Measurements from ENCODE around the gene PPP2R5B. TPM values are rescaled to one million over a fixed set of nuclear protein-coding genes. Genes with fewer than 3 reads are reported as not detected.
A peak's percentile ranks its signal among the peaks of the same experiment; 100 is the strongest.

The PPP2R5B gene
- total and polyA plus RNA-seq, 5 experiments from 2014 or later: 4.7 to 16.0 (median 6.6) TPM

DNA sequence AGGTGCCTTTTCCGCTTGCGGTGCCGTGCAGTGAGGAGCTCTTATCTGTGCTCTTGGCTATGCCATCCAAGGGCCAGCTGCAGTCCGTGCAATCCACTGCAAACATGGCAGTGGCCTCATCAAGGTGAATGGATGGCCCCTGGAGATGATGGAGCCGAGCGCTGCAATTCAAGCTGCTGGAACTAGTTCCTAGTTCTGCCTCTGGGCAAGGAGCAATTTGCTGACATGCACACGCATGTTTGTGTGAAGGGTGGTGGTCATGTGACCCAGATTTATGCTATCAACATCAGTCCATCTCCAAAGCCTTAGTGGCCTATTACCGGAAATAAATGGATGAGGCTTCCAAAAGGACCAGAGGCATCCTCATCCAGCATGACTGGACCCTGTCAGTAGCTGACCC, 43.0 kb upstream of the PPP2R5B start:
- no peak for DNase-seq
- Mint-ChIP-seq H3K9me3 (no peaks in the 10 kb centered on the region), H3K4me3 (peak overlapping the region in 6 of 10 donors; percentile 26 to 95 (median 50)), H3K27me3 (no peaks in the 10 kb centered on the region), H3K4me1 (peaks cover 42 to 59% (median 56%) of the 10 kb centered on the region in 4 donors), H3K27ac (peak overlapping the region in 7 of 10 donors; percentile 13 to 99 (median 94)), H3K36me3 (peaks cover 0 to 5% (median 2%) of the 10 kb centered on the region in 3 donors)
- POLR2A ChIA-PET: interaction anchor here (1.0 to 45.7 kb wide), 3 partner anchors 9 to 44 kb away, joined by 3 to 2449 read pairs (median 5); partner anchors contain the start of gene CDC42BPG
- no peak for ATAC-seq

DNA sequence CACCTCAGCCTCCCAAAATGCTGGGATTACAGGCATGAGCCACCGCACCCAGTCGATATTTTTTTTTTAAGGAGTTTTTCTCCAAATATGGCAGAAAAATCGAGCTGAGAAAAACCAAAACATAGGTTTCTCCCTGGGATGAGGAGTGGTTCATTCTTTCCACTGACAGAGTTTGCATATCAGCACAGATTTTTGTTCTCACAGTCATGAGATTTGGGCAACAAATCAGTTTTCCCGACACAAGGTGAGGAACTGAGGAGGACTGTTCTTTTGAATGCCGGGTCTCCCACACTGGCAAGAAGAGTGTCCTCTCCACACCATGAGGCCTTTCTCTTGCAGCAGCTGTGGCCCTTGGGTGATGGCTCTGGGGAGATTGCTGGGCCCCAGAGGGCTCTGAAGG, 42.2 kb upstream of the PPP2R5B start:
- POLR2A ChIA-PET: interaction anchor here (0.7 to 45.7 kb wide), 3 partner anchors 9 to 1535 kb away, joined by 3 to 2449 read pairs (median 3); partner anchors contain the start of gene CDC42BPG
- H3K27me3 Mint-ChIP-seq: no peaks in the 10 kb centered on the region
- ATAC-seq (no peak), DNase-seq (no peak)
- peaks cover 36 to 52% (median 51%) of the 10 kb centered on the region in 4 donors for H3K4me1 Mint-ChIP-seq
- H3K27ac Mint-ChIP-seq: peak overlapping the region in 1 of 10 donors; percentile 8
- no peak overlapping the region for H3K4me3 Mint-ChIP-seq
- no peaks in the 10 kb centered on the region for H3K9me3 Mint-ChIP-seq
- no peaks in the 10 kb centered on the region for H3K36me3 Mint-ChIP-seq

DNA sequence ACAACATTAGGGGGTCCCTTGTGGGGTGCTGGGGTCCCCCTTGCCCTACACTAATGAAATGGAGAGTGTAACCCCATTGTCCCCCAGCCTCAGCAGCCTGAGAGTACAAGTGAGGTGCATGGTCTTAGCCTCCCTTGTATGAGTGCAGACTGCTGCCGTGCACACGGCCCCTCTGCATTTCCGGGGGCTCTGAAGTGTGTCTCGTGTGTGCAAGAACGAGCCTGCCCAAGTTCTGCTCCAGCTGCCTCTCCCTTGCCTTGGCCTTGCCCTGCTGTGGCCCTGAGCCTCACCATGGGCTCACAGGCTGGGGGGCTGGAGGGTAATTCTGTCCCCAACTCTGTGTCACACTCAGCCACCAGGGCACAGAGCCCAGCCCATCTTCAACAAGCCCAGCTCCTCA, 40.9 kb upstream of the PPP2R5B start:
- Mint-ChIP-seq H3K27ac (peak overlapping the region in 2 of 10 donors; percentile 46 to 71), H3K4me1 (peaks cover 40 to 60% (median 60%) of the 10 kb centered on the region in 4 donors), H3K9me3 (no peaks in the 10 kb centered on the region), H3K4me3 (no peak overlapping the region), H3K27me3 (no peaks in the 10 kb centered on the region), H3K36me3 (no peaks in the 10 kb centered on the region)
- no peak for ATAC-seq
- peak in 1 of 10 donors; percentile 34 for DNase-seq
- POLR2A ChIA-PET: interaction anchor here (0.5 to 45.7 kb wide), 4 partner anchors 9 to 377 kb away, joined by 3 to 2449 read pairs (median 8); partner anchors contain the start of gene CDC42BPG

DNA sequence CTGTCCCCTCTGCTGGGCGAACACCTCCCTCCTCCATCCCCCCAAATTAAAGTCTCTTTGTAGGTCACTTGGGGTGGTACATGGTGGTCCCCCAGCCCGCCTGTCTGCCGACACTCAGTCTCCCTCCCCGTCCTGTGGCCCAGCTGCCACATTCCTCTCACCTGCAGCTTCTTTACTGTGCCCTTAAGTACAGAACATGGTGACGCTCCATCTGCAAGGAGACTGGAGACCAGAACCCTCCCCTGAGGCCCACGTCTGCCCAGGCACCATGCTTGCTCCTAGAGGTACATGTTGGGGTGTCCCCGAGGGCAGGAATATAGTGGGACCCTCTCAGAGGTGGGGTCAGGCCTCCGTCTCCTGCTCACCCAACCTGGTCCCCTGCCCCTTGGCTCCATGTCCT, 40.5 kb upstream of the PPP2R5B start:
- Mint-ChIP-seq H3K4me3 (peak overlapping the region in 1 of 10 donors; percentile 48), H3K27me3 (no peaks in the 10 kb centered on the region), H3K36me3 (no peaks in the 10 kb centered on the region), H3K27ac (peak overlapping the region in 5 of 10 donors; percentile 46 to 83 (median 71)), H3K4me1 (peaks cover 36 to 58% (median 57%) of the 10 kb centered on the region in 4 donors), H3K9me3 (no peaks in the 10 kb centered on the region)
- DNase-seq (no peak), ATAC-seq (no peak)
- POLR2A ChIA-PET: interaction anchor here (1.8 to 45.7 kb wide), 3 partner anchors 9 to 28 kb away, joined by 7 to 2449 read pairs (median 9); partner anchors contain the start of gene CDC42BPG

DNA sequence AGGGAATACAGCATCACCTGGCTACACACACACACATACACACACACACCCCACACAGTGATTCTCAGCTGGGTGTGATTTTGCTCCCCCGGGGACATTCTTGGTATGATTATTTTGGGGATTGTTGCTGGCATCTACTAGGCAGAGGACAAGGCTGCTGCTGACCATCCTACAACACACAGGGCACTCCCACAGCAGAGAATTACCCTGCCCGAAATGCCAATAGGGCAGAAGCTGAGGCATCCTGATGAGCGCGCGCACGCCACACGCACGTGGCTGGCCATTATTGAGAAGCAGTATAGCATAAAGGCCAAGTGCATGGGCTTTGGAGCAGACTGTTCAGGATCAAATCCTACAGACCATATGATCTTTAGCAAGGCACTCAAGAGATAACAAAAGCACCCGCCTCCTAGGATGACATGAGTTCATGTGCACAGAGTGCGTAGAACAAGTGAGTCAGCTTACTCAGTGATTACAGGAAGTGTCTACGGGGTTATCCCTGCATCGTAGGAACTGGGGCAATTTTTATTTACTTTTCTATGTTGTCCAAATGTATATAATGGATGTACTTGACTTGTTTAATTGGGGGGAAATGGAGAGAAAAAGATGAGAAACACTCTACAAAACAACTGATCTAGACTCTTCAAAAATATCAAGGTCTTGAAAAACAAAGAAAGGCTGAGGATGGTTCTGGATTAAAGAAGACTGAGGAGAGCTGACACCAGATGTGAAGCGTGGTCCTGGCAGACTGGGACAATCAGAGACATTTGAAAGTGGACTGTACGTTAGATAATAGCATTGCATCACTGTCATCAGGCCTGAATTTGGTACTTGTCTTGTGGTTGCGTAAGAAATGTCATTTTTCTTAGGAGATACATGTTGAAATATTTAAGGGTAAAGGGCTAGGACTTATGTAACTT, 38.9 kb upstream of the PPP2R5B start:
- no peaks in the 10 kb centered on the region for H3K27me3 Mint-ChIP-seq
- no peaks in the 10 kb centered on the region for H3K36me3 Mint-ChIP-seq
- peak in 1 of 10 donors; percentile 65 for DNase-seq
- POLR2A ChIA-PET: interaction anchor here (1.1 to 45.7 kb wide), 7 partner anchors 9 to 141 kb away, joined by 3 to 2449 read pairs (median 5); partner anchors contain the start of genes CDC42BPG and RASGRP2
- H3K4me3 Mint-ChIP-seq: peak overlapping the region in 3 of 10 donors; percentile 11 to 46 (median 26)
- H3K27ac Mint-ChIP-seq: peak overlapping the region in 9 of 10 donors; percentile 9 to 86 (median 60)
- peak; percentile 49 to 69 for ATAC-seq
- H3K4me1 Mint-ChIP-seq: peaks cover 25 to 42% (median 41%) of the 10 kb centered on the region in 4 donors
- H3K9me3 Mint-ChIP-seq: no peaks in the 10 kb centered on the region

DNA sequence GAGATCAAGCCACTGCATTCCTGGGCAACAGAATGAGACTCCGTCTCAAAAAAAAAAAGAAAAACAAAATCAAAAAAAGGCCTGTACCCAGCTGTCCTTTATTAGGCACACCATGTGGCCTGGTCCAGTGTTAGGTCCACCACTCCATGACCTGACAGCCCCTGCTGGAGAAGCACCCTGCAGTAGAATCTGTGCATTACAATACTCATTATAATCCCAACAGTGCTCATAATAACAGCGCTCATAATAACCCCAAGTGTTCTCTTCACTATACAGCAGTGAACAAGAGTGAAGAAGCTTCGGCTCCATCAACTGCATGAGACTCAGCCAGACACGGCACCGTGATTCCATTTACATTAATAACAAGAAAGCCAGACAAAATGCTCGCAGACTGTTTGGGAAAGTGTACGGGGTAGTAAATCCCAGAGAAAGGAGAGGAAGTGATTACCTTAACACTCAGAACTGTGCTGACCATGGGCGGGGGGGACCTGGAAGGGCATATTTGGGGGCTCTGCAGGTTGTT, 37.2 kb upstream of the PPP2R5B start:
- Mint-ChIP-seq H3K4me3 (peak overlapping the region in 6 of 10 donors; percentile 6 to 62 (median 32)), H3K27ac (peak overlapping the region in 6 of 10 donors; percentile 30 to 86 (median 77)), H3K4me1 (peaks cover 24 to 34% (median 34%) of the 10 kb centered on the region in 4 donors), H3K27me3 (no peaks in the 10 kb centered on the region), H3K9me3 (no peaks in the 10 kb centered on the region), H3K36me3 (no peaks in the 10 kb centered on the region)
- POLR2A ChIA-PET: interaction anchor here (0.5 to 45.7 kb wide), 8 partner anchors 10 to 529 kb away, joined by 3 to 2449 read pairs (median 4); partner anchors contain the start of genes CDC42BPG and EHD1
- ATAC-seq (no peak), DNase-seq (no peak)

DNA sequence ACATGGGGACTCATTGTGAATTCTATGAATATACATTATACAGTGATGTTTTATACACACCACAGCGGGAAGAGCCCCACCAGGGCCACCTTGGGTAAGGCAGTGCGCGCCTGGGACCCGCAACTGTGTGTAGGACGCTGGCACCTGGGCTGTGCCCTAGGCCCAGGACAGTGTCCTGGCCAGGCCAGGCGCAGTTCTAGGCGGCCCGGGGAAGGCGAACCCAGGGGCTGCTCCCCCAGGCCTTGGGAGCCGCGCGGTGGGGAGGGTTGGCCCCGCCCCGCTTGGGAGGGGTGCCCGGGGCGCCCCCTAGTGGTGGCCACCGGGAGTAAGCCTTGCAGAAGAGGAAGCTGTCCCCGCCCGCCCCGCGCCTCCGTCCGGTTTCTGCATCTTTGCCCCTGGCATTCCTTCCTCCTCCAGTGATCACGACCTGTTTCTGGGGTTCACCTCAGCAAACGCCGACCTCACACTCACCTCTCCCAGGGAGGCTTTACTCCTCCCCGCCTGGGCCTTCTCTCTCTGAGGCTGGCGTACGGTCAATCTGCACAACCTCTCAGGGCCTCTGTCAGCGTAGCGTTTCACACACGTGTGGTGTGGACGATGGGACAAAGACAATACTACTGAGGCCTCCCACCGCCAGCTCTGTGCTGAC, 36.6 kb upstream of the PPP2R5B start:
- POLR2A ChIA-PET: interaction anchor here (0.5 to 45.7 kb wide), 9 partner anchors 11 to 1575 kb away, joined by 3 to 2449 read pairs (median 3); partner anchors contain the start of genes CDC42BPG and EHD1
- H3K4me3 Mint-ChIP-seq: peak overlapping the region; percentile 52 to 84 (median 78)
- peak; percentile 92 to 93 for ATAC-seq
- DNase-seq: peak; percentile 68 to 93 (median 86)
- no peaks in the 10 kb centered on the region for H3K36me3 Mint-ChIP-seq
- H3K27ac Mint-ChIP-seq: peak overlapping the region; percentile 82 to 93 (median 88)
- peaks cover 24 to 38% (median 34%) of the 10 kb centered on the region in 4 donors for H3K4me1 Mint-ChIP-seq
- H3K9me3 Mint-ChIP-seq: no peaks in the 10 kb centered on the region
- no peaks in the 10 kb centered on the region for H3K27me3 Mint-ChIP-seq

DNA sequence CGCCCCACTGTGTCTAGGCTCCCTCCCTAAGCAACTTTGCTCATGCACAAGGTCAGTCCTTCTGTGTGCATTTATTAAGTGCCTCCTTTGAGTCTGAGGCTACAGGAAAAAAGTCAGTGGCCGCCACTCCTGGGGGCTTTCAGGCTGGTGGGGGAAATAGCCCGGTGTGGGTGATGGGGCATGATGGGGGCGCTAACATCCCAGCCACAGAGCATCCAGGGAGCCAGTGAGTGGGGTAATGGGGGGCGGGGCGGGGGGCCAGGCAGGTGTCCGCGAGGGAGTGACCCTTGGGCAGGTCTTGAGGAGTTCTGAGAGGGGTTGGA, 36.1 kb upstream of the PPP2R5B start:
- Mint-ChIP-seq H3K27me3 (no peaks in the 10 kb centered on the region), H3K27ac (peak overlapping the region in 8 of 10 donors; percentile 82 to 93 (median 88)), H3K4me1 (peaks cover 24 to 34% (median 31%) of the 10 kb centered on the region in 4 donors), H3K36me3 (no peaks in the 10 kb centered on the region), H3K4me3 (peak overlapping the region in 9 of 10 donors; percentile 52 to 84 (median 81)), H3K9me3 (no peaks in the 10 kb centered on the region)
- ATAC-seq: no peak
- POLR2A ChIA-PET: interaction anchor here (0.5 to 45.7 kb wide), 7 partner anchors 11 to 1575 kb away, joined by 3 to 2449 read pairs (median 3); partner anchors contain the start of genes CDC42BPG and EHD1
- no peak for DNase-seq

DNA sequence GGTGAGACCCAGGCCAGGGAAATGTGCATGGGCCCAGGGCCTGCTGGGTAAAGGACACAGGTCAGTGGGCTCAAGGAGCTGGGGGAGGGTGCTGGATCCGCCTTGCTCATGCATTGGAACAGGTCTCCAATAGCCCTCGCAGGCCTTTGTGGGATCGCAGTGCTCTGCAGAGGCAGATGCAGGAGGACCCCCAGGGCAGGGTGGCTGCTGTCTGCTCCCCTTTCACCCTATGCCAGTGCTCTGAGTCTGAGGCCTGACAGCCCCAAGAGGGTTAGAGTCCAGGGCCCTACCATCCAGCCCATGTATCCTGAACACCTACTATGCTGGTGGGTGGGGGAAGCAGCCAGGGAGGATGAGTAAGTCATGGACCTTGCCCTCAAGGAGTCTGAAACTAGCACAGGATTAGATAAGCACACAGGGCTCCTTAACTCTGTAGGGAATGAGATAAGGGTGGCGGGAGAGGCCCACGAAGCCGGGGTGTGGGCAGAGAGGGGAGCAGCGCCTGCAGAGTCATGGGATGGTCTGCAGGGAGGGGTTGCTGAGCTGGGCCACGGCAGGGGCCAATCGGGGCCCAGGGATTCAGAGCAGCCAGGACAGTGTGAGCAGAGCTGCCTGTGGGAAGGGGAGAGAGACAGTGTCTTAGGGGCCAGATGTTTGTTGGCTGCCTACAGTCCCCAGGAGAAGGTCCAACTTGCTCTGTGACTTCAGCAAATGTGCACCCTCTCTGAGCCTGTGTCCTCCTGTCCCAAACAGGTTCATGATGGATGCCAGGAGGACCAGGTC, 35.6 kb upstream of the PPP2R5B start:
- H3K27ac Mint-ChIP-seq: peak overlapping the region in 1 of 10 donors; percentile 37
- POLR2A ChIA-PET: interaction anchor here (0.5 to 45.7 kb wide), 6 partner anchors 9 to 1574 kb away, joined by 3 to 2449 read pairs (median 8); partner anchors contain the start of genes CDC42BPG and EHD1
- ATAC-seq (no peak), DNase-seq (no peak)
- no peaks in the 10 kb centered on the region for H3K36me3 Mint-ChIP-seq
- no peaks in the 10 kb centered on the region for H3K9me3 Mint-ChIP-seq
- no peaks in the 10 kb centered on the region for H3K27me3 Mint-ChIP-seq
- H3K4me3 Mint-ChIP-seq: peak overlapping the region in 1 of 10 donors; percentile 10
- peaks cover 24 to 33% (median 30%) of the 10 kb centered on the region in 4 donors for H3K4me1 Mint-ChIP-seq

DNA sequence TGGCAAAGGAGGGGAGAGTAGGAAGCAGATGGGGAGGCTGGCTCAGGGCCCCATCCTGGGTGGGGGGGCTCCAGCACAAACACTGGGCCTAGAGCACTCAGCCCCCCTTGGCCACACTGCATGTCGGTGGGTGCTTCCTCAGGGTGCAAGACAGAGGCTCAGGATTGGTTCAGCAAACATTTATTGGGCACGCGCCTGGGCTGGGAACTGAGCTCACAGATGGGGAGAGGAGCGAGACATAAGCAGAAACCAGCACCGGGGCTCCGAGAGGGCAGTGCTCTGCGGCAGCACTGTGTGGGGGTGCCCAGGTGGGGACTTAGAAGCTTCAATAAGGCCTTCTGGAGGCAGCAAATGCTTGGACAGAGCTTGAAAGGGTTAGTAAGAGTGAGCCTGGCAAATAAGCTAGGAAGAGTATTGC, 34.0 kb upstream of the PPP2R5B start:
- Mint-ChIP-seq H3K27ac (peak overlapping the region in 1 of 10 donors; percentile 25), H3K4me3 (no peak overlapping the region), H3K27me3 (no peaks in the 10 kb centered on the region), H3K36me3 (no peaks in the 10 kb centered on the region), H3K4me1 (peaks cover 17 to 30% (median 25%) of the 10 kb centered on the region in 4 donors), H3K9me3 (no peaks in the 10 kb centered on the region)
- no peak for ATAC-seq
- POLR2A ChIA-PET: interaction anchor here (0.7 to 45.7 kb wide), 3 partner anchors 13 to 86 kb away, joined by 3 to 2449 read pairs (median 64); partner anchors contain the start of genes CDC42BPG and EHD1
- no peak for DNase-seq

DNA sequence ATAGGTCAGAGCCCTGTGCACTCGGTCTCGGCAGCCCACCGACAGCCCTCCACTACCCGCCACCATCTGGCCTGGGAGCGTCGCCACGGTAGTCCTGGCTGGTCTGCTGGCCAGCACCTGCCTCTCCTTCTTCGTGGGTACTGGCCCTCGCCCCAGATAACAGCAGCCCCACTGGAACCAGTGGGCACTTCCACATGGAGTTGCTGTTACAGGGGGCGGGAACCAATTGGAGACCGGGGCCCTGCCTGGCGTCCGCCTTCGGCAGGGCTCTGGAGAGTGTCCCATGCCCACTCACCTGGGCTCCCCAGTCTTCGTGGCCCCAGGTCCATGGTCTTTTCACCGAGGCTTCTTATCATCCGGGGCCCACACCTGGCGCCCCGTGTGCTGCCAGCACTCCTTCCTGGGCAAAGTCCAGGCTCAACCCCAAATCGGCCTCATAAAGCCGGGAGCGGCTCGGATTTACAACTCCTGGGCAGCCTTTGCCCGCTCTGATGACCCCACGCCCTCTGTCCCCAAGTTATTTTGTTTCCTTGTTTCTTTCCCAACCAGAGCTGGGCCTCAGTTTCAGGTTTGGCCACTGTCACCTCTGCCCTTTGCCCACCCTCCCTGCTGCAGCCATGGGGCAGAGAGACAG, 33.2 kb upstream of the PPP2R5B start:
- no peak for ATAC-seq
- POLR2A ChIA-PET: interaction anchor here (6.5 to 45.7 kb wide), 2 partner anchors 14 to 35 kb away, joined by 64 to 2449 read pairs; partner anchors contain the start of genes CDC42BPG and EHD1

More for the DNA sequence above, 33.2 kb upstream of the PPP2R5B start:
- H3K4me3 Mint-ChIP-seq: no peak overlapping the region
- no peak for DNase-seq
- H3K9me3 Mint-ChIP-seq: no peaks in the 10 kb centered on the region
- no peak overlapping the region for H3K27ac Mint-ChIP-seq
- H3K27me3 Mint-ChIP-seq: no peaks in the 10 kb centered on the region
- H3K36me3 Mint-ChIP-seq: peaks cover 0 to 4% (median 0%) of the 10 kb centered on the region in 3 donors
- H3K4me1 Mint-ChIP-seq: peaks cover 15 to 24% (median 19%) of the 10 kb centered on the region in 4 donors
